GM06990 (cell line): Measurements from ENCODE around the gene GCDH.
"Not testable (repeated sequence)": the region's sequence is repeated elsewhere in the genome, so short reads cannot be mapped to it uniquely, and the experiment has no call there.

Source experiments
- DNase-seq: peaks from one replicate; pipeline ENCODE4 v3.0.0-alpha.2; 2011; ENCODE audit not compliant: insufficient read length; ENCODE audit errors: extremely low read depth
- H3K27me3 ChIP-seq: replicated peaks from 2 replicates; pipeline ENCODE4 v1.6.0; 2011; ENCODE audit warnings: low read length; ENCODE audit not compliant: control insufficient read depth, insufficient read depth
- H3K36me3 ChIP-seq: 2 replicates; pipeline ENCODE4 v1.5.1; 2011; ENCODE audit warnings: low read length; ENCODE audit not compliant: control insufficient read depth, insufficient read depth
- H3K4me3 ChIP-seq: replicated peaks from 2 replicates; pipeline ENCODE4 v1.5.1; 2011; ENCODE audit warnings: low read depth, mild to moderate bottlenecking, control low read depth, low read length
- TF ChIP-seq, protein P1 (sequence below): IDR thresholded peaks from 2 replicates; pipeline ENCODE4 v1.5.1; 2011; ENCODE audit warnings: low read length, control low read depth, mild to moderate bottlenecking, inconsistent platforms; ENCODE audit not compliant: insufficient read depth, poor library complexity, severe bottlenecking

GCDH gene

DNA sequence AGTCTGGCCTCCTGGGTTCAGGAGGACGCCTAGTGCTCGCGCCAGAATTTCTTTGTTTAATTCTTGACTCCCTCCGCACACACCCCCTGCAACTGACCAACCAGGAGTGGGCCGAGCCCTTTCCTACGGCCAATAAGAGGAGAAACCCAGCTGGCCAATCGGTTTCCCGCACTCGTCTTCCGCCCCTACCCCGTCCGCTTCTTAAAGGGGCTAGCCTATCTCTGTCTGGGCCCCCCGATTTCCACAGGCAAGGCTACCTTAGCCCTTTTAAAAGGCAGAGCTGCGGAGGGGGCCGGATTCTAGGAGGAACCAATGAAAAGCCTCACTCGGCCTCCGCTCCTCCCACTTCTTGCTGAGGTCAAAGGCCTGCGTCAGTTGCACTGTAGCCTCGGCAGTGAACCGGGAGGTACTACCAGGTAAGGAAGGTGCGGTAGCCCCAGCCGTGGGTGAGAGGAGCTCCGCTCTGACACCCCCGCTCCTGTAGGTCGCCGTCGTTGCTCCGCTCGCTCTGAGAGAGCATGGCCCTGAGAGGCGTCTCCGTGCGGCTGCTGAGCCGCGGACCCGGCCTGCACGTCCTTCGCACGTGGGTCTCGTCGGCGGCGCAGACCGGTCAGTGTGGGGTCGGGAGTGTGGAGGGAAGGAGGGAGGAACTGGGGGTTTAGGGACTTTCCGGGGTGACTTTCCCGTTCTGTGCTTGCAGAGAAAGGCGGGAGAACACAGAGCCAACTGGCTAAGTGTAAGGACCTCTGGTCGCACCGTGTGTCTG is at the start of gene GCDH:
GCDH (plus strand) TSS at position 374 of the 766 bp plus-strand sequence; CDS start at position 519, 145 bp downstream.
- peaks cover 5% of the 10 kb centered on the region for H3K36me3 ChIP-seq
- DNase-seq, result peak; percentile 90
- H3K27me3 ChIP-seq, result no peaks in the 10 kb centered on the region
- peak within 1 kb of the TSS; percentile 98 for H3K4me3 ChIP-seq
- TF ChIP-seq, protein P1, sequence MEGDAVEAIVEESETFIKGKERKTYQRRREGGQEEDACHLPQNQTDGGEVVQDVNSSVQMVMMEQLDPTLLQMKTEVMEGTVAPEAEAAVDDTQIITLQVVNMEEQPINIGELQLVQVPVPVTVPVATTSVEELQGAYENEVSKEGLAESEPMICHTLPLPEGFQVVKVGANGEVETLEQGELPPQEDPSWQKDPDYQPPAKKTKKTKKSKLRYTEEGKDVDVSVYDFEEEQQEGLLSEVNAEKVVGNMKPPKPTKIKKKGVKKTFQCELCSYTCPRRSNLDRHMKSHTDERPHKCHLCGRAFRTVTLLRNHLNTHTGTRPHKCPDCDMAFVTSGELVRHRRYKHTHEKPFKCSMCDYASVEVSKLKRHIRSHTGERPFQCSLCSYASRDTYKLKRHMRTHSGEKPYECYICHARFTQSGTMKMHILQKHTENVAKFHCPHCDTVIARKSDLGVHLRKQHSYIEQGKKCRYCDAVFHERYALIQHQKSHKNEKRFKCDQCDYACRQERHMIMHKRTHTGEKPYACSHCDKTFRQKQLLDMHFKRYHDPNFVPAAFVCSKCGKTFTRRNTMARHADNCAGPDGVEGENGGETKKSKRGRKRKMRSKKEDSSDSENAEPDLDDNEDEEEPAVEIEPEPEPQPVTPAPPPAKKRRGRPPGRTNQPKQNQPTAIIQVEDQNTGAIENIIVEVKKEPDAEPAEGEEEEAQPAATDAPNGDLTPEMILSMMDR, result no peak

DNA sequence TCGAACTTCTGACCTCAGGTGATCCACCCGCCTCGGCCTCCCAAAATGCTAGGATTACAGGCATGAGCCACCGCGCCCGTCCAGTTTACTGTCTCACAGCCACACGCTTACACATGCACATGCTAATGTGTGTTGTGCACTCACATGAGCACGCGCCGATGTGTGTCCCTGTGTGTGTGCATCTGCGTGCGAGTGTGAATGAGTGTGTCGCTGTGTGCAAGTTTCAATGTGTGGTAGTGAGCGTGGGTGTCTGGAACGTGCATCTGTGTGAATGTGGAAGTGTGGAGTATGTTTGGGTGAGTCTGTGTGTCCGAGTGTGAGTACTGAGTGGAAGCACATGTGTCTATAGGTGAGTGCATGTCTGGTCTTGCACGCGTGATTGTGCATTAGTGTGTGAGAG is 48.4 kb upstream of the GCDH start:
- TF ChIP-seq, protein P1, result no peak
- H3K27me3 ChIP-seq, result no peaks in the 10 kb centered on the region; the same call in none of the 2 replicates
- H3K36me3 ChIP-seq, result no peaks in the 10 kb centered on the region
- no peak for DNase-seq
- no peak overlapping the region for H3K4me3 ChIP-seq

DNA sequence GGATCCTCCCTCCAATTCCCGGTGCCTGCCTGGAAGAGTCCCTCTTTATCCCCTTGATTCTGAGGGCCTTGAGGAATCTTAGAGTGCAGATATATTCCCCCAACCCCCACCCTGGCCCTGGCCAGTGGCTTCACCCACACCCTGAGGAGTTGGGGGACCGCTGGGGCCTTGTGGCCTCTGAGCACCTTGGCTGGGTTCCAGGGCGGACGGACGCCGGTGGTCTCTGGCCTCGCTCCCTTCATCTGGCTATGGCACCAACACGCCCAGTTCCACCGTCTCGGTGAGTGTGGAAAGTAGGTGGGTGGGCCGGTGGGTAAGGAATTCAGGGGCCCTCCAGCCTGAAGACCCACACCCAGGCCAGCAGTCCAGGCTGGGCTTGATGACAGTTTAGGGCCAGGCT is 47.6 kb upstream of the GCDH start:
- DNase-seq, result no peak
- no peaks in the 10 kb centered on the region for H3K36me3 ChIP-seq
- H3K4me3 ChIP-seq, result no peak overlapping the region
- TF ChIP-seq, protein P1, result no peak
- no peaks in the 10 kb centered on the region; the same call in none of the 2 replicates for H3K27me3 ChIP-seq

DNA sequence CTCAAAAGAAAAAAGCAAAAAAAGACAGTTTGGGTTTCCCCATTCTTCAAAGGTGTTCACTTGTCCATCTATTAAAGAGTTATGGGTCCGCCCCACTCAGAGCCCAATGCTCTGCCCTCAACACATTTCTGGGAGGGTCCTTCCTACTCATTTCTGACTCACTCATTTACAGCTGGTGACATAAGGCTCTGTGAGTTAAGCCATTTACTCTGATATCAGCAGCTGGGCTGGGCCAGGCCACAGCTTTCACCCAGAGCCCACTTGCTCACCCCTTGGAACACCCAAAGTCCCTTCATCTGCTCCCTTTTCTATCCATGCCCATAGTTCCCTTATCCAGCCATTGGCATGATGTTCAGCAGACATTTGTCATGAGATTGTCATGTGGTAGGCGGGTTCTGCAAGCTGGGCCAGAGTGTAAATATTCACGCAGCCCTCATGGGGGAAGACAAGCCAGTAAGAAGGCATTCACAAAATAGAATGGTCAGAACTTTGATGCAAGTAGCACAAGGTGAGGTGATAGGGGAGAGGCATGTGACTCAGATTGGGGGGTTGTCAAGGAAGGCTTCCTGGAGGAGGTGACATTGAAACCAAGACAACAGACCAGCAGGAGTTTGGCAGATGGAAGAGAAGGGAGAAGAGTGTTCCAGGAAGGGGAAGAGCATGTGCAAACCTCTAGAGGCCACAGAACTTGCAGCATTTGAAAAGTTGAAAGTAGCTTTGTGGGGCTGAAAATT is 46.8 kb upstream of the GCDH start:
- no peaks in the 10 kb centered on the region; the same call in none of the 2 replicates for H3K27me3 ChIP-seq
- TF ChIP-seq, protein P1, result no peak
- DNase-seq, result no peak
- H3K36me3 ChIP-seq, result no peaks in the 10 kb centered on the region
- H3K4me3 ChIP-seq, result no peak overlapping the region

DNA sequence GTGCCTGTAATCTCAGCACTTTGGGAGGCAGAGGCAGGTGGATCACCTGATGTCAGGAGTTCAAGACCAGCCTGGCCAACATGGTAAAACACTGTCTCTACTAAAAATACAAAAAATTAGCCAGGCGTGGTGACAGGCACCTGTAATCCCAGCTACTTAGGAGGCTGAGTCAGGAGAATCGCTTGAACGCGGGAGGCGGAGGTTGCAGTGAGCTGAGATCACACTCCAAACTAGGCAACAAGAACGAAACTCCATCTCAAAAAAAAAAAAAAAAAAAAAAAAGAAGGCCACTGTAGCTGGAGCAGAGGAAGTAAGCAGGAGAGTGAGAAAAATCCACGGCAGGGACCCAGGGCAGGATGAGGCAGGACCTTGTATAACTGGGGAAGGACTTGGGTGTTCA is 44.3 kb upstream of the GCDH start:
- H3K27me3 ChIP-seq, DNase-seq, H3K4me3 ChIP-seq, H3K36me3 ChIP-seq: not testable (repeated sequence)
